Endothelial cell (in vitro differentiated cells): ENCODE results near the gene NCMAP. TPM values are rescaled to one million over a fixed set of nuclear protein-coding genes. Genes with fewer than 3 reads are reported as not detected.

Experiments
- DNase-seq: peaks from one replicate; pipeline ENCODE4 v3.0.0; 2021; ENCODE audit warnings: low spot score
- H3K27ac Mint-ChIP-seq: one replicate; pipeline ENCODE4 v1.8.0; 2021; ENCODE audit warnings: mixed read lengths, inconsistent platforms; ENCODE audit not compliant: unreplicated experiment
- H3K27me3 Mint-ChIP-seq: one replicate; pipeline ENCODE4 v1.8.0; 2021; ENCODE audit warnings: mild to moderate bottlenecking, moderate library complexity, mixed read lengths, inconsistent platforms; ENCODE audit not compliant: unreplicated experiment
- H3K36me3 Mint-ChIP-seq: one replicate; pipeline ENCODE4 v1.8.0; 2021; ENCODE audit warnings: mild to moderate bottlenecking, low read depth, mixed read lengths, inconsistent platforms; ENCODE audit not compliant: unreplicated experiment
- H3K4me1 Mint-ChIP-seq: one replicate; pipeline ENCODE4 v1.8.0; 2021; ENCODE audit warnings: mild to moderate bottlenecking, mixed read lengths, inconsistent platforms; ENCODE audit not compliant: unreplicated experiment
- H3K4me3 Mint-ChIP-seq: one replicate; pipeline ENCODE4 v1.8.0; 2021; ENCODE audit warnings: mild to moderate bottlenecking, mixed read lengths, inconsistent platforms; ENCODE audit not compliant: unreplicated experiment
- H3K9me3 Mint-ChIP-seq: one replicate; pipeline ENCODE4 v1.8.0; 2021; ENCODE audit warnings: mixed read lengths, inconsistent platforms; ENCODE audit not compliant: unreplicated experiment
- CTCF ChIP-seq: fragments of 200-600 bp; sonication (generic); IDR thresholded peaks from one replicate; pipeline ENCODE4 v1.5.0; 2021; ENCODE audit warnings: antibody characterized with exemption; ENCODE audit not compliant: unreplicated experiment
- total RNA-seq: library from RNA; stranded (reverse); fragmentation: NEBNext Ultra II Directional; extraction: Animal tissue kit (Norgen Biotek cat#: 25700); gene quantifications from one replicate; pipeline ENCODE4 v1.2.1, GENCODE V29; 2021; ENCODE audit not compliant: unreplicated experiment

Gene NCMAP
- total RNA-seq, 1 donor from 2014 or later, result 0.05 TPM

DNA sequence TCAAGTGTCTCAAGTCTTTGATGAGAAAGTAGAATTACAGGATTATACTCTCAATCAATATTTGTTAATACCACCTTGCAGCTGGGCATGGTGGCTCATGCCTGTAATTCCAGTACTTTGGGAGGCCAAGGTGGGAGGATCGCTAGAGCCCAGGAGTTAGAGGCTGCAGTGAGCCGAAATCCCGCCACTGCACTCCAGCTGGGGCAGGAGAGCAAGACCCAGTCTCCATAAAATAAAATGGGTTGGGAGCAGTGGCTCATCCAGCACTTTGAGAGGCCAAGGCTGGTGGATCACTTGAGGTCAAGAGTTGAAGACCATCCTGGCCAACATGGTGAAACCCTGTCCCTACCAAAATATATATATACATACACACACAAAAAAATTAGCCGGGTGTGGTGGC is 1.2 kb upstream of the NCMAP start:
- peaks cover 7% of the 10 kb centered on the region for H3K4me1 Mint-ChIP-seq
- no peak for TF ChIP-seq CTCF
- no peak for DNase-seq
- H3K36me3 Mint-ChIP-seq, result no peaks in the 10 kb centered on the region
- peaks cover 11% of the 10 kb centered on the region for H3K27me3 Mint-ChIP-seq
- no peaks in the 10 kb centered on the region for H3K9me3 Mint-ChIP-seq
- no peak overlapping the region for H3K4me3 Mint-ChIP-seq
- no peak overlapping the region for H3K27ac Mint-ChIP-seq

GRCh38 chr1:24556414-24556795 is 518 bp downstream of the NCMAP start:
- Mint-ChIP-seq H3K4me3 (no peak overlapping the region), H3K27ac (no peak overlapping the region), H3K36me3 (no peaks in the 10 kb centered on the region), H3K27me3 (peaks cover 11% of the 10 kb centered on the region), H3K4me1 (peaks cover 7% of the 10 kb centered on the region), H3K9me3 (no peaks in the 10 kb centered on the region)
- no peak for DNase-seq
- TF ChIP-seq CTCF, result no peak

GRCh38 chr1:24557220-24557619 is 1.3 kb downstream of the NCMAP start:
- Mint-ChIP-seq H3K9me3 (no peaks in the 10 kb centered on the region), H3K36me3 (no peaks in the 10 kb centered on the region), H3K4me3 (no peak overlapping the region), H3K27me3 (peaks cover 11% of the 10 kb centered on the region), H3K4me1 (peaks cover 7% of the 10 kb centered on the region), H3K27ac (no peak overlapping the region)
- no peak for TF ChIP-seq CTCF
- DNase-seq, result no peak

DNA sequence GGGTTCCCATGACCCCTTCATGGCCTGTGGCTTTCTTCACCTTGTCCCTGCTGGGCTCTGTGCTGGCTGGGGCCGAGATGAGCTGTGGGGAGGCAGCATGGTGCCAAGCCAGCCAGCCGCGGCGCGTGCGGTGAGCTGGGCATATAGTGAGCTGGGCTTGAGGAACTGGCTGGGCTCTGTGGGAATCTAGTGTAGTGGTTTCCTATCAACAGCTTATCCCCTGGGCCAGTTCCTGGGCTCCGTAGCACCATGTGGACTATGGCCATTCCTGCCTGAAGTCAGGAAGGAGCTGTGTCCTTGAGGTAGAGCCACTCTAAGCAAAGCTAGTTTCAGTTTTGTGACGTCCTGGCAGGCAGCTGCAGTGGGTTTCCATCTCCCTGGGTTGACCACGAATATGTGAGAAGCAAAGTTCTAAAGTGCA is 1.8 kb downstream of the NCMAP start:
- no peak for DNase-seq
- Mint-ChIP-seq H3K36me3 (no peaks in the 10 kb centered on the region), H3K4me3 (no peak overlapping the region), H3K9me3 (no peaks in the 10 kb centered on the region), H3K27me3 (peaks cover 11% of the 10 kb centered on the region), H3K27ac (no peak overlapping the region), H3K4me1 (peaks cover 7% of the 10 kb centered on the region)
- TF ChIP-seq CTCF, result no peak

DNA sequence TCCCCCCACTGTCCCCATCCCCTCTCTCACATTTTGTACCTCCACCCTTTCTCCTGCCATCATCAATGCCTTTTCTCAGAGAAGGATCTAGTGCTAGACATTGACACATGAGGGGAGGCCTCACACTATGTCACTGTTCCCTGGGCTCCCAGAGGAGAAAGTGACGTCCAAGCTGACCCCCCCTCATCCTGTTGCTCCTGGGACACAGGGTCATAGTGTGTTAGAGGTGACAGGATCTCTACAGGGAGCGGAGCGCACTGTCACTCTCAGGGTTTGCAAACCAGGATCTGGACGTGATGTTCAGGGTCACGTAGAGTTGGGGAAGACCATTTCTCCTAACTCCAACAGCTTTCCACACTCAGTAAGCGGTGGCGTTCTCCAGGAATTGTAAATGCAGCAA is 2.6 kb downstream of the NCMAP start:
- Mint-ChIP-seq H3K36me3 (no peaks in the 10 kb centered on the region), H3K9me3 (no peaks in the 10 kb centered on the region), H3K27me3 (peaks cover 11% of the 10 kb centered on the region), H3K4me3 (no peak overlapping the region), H3K4me1 (peaks cover 7% of the 10 kb centered on the region), H3K27ac (no peak overlapping the region)
- no peak for TF ChIP-seq CTCF
- DNase-seq, result no peak
